ENCODE results near the gene VEGFA. TPM values are rescaled to one million over a fixed set of nuclear protein-coding genes. Genes with fewer than 3 reads are reported as not detected.

The VEGFA gene
- total RNA-seq, 4 donors from 2014 or later, result 510 to 1,437 (median 630) TPM

DNA sequence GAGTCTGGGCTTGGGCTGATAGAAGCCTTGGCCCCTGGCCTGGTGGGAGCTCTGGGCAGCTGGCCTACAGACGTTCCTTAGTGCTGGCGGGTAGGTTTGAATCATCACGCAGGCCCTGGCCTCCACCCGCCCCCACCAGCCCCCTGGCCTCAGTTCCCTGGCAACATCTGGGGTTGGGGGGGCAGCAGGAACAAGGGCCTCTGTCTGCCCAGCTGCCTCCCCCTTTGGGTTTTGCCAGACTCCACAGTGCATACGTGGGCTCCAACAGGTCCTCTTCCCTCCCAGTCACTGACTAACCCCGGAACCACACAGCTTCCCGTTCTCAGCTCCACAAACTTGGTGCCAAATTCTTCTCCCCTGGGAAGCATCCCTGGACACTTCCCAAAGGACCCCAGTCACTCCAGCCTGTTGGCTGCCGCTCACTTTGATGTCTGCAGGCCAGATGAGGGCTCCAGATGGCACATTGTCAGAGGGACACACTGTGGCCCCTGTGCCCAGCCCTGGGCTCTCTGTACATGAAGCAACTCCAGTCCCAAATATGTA, 957 bp upstream of the VEGFA start:
- peaks cover 3 to 9% of the 10 kb centered on the region in 2 donors for H3K4me1 ChIP-seq
- peaks cover 5 to 23% of the 10 kb centered on the region in 2 donors for H3K36me3 ChIP-seq
- H3K9me3 ChIP-seq, result no peaks in the 10 kb centered on the region
- WGBS, 2 donors, result 45 to 72% methylated on average over 7 to 8 of the region's 8 CpGs
- peak in 1 of 2 donors; percentile 25 for DNase-seq
- no peaks in the 10 kb centered on the region for H3K27me3 ChIP-seq
- peak overlapping the region in 2 of 3 donors; percentile 25 to 98 for H3K27ac ChIP-seq
- TF ChIP-seq, protein P1, sequence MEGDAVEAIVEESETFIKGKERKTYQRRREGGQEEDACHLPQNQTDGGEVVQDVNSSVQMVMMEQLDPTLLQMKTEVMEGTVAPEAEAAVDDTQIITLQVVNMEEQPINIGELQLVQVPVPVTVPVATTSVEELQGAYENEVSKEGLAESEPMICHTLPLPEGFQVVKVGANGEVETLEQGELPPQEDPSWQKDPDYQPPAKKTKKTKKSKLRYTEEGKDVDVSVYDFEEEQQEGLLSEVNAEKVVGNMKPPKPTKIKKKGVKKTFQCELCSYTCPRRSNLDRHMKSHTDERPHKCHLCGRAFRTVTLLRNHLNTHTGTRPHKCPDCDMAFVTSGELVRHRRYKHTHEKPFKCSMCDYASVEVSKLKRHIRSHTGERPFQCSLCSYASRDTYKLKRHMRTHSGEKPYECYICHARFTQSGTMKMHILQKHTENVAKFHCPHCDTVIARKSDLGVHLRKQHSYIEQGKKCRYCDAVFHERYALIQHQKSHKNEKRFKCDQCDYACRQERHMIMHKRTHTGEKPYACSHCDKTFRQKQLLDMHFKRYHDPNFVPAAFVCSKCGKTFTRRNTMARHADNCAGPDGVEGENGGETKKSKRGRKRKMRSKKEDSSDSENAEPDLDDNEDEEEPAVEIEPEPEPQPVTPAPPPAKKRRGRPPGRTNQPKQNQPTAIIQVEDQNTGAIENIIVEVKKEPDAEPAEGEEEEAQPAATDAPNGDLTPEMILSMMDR (IDR thresholded peaks at IDR 0.05), result no peak
- no peak for TF ChIP-seq POLR2A (IDR thresholded peaks at IDR 0.05)
- no peak overlapping the region for H3K4me3 ChIP-seq (replicated peaks in 1 of 3)
- intact Hi-C loops (cut with DNase I), result loop anchor here (2.0 to 5.0 kb wide), 3 partner anchors 102 to 312 kb away; no protein-coding TSS in a partner anchor

DNA sequence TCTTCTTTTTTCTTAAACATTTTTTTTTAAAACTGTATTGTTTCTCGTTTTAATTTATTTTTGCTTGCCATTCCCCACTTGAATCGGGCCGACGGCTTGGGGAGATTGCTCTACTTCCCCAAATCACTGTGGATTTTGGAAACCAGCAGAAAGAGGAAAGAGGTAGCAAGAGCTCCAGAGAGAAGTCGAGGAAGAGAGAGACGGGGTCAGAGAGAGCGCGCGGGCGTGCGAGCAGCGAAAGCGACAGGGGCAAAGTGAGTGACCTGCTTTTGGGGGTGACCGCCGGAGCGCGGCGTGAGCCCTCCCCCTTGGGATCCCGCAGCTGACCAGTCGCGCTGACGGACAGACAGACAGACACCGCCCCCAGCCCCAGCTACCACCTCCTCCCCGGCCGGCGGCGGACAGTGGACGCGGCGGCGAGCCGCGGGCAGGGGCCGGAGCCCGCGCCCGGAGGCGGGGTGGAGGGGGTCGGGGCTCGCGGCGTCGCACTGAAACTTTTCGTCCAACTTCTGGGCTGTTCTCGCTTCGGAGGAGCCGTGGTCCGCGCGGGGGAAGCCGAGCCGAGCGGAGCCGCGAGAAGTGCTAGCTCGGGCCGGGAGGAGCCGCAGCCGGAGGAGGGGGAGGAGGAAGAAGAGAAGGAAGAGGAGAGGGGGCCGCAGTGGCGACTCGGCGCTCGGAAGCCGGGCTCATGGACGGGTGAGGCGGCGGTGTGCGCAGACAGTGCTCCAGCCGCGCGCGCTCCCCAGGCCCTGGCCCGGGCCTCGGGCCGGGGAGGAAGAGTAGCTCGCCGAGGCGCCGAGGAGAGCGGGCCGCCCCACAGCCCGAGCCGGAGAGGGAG, 580 bp downstream of the VEGFA start:
- peak; percentile 71 to 76 for DNase-seq
- WGBS, 2 donors, result 0% methylated on average over 35 to 68 of the region's 84 CpGs
- Histone ChIP-seq H3K4me3 (replicated peaks in 1 of 3) (peak overlapping the region; percentile 74 to 100 (median 83)), H3K27me3 (no peaks in the 10 kb centered on the region), H3K9me3 (no peaks in the 10 kb centered on the region), H3K27ac (peak overlapping the region; percentile 93 to 98 (median 93)), H3K36me3 (peaks cover 12 to 29% of the 10 kb centered on the region in 2 donors), H3K4me1 (peaks cover 13 to 17% of the 10 kb centered on the region in 2 donors)
- TF ChIP-seq, protein P1 (IDR thresholded peaks at IDR 0.05), result no peak
- TF ChIP-seq POLR2A (IDR thresholded peaks at IDR 0.05), result no peak
- intact Hi-C loops (cut with DNase I), result loop anchor here (5.0 kb wide), 1 partner anchor 232 kb away; no protein-coding TSS in a partner anchor

DNA sequence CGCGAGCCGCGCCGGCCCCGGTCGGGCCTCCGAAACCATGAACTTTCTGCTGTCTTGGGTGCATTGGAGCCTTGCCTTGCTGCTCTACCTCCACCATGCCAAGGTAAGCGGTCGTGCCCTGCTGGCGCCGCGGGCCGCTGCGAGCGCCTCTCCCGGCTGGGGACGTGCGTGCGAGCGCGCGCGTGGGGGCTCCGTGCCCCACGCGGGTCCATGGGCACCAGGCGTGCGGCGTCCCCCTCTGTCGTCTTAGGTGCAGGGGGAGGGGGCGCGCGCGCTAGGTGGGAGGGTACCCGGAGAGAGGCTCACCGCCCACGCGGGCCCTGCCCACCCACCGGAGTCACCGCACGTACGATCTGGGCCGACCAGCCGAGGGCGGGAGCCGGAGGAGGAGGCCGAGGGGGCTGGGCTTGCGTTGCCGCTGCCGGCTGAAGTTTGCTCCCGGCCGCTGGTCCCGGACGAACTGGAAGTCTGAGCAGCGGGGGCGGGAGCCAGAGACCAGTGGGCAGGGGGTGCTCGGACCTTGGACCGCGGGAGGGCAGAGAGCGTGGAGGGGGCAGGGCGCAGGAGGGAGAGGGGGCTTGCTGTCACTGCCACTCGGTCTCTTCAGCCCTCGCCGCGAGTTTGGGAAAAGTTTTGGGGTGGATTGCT, 1.3 kb downstream of the VEGFA start:
- Histone ChIP-seq H3K4me3 (replicated peaks in 1 of 3) (peak overlapping the region; percentile 74 to 100 (median 83)), H3K27me3 (no peaks in the 10 kb centered on the region), H3K4me1 (peaks cover 21 to 25% of the 10 kb centered on the region in 2 donors), H3K27ac (peak overlapping the region; percentile 93 to 98 (median 93)), H3K36me3 (peaks cover 15 to 29% of the 10 kb centered on the region in 2 donors), H3K9me3 (no peaks in the 10 kb centered on the region)
- DNase-seq, result peak; percentile 37 to 45
- peak in 1 of 2 donors; percentile 47 for TF ChIP-seq POLR2A (IDR thresholded peaks at IDR 0.05)
- TF ChIP-seq, protein P1 (IDR thresholded peaks at IDR 0.05), result peak in 1 of 6 experiments; percentile 2
- intact Hi-C loops (cut with DNase I), result loop anchor here (5.0 kb wide), 1 partner anchor 231 kb away; no protein-coding TSS in a partner anchor
- WGBS, 2 donors, result 0 to 2% methylated on average over 5 to 10 of the region's 66 CpGs

DNA sequence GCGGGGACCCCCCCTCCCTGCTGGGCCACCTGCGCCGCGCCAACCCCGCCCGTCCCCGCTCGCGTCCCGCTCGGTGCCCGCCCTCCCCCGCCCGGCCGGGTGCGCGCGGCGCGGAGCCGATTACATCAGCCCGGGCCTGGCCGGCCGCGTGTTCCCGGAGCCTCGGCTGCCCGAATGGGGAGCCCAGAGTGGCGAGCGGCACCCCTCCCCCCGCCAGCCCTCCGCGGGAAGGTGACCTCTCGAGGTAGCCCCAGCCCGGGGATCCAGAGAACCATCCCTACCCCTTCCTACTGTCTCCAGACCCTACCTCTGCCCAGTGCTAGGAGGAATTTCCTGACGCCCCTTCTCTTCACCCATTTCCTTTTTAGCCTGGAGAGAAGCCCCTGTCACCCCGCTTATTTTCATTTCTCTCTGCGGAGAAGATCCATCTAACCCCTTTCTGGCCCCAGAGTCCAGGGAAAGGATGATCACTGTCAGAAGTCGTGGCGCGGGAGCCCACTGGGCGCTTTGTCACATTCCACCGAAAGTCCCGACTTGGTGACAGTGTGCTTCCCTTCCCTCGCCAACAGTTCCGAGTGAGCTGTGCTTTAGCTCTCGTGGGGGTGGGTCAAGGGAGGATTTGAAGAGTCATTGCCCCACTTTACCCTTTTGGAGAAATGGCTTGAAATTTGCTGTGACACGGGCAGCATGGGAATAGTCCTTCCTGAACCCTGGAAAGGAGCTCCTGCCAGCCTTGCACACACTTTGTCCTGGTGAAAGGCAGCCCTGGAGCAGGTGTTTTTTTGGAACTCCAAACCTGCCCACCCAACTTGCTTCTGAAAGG, 2.1 kb downstream of the VEGFA start:
- intact Hi-C loops (cut with DNase I), result loop anchor here (5.0 kb wide), 1 partner anchor 230 kb away; no protein-coding TSS in a partner anchor
- TF ChIP-seq, protein P1 (IDR thresholded peaks at IDR 0.05), result no peak
- DNase-seq, result peak; percentile 36 to 52
- Histone ChIP-seq H3K27me3 (no peaks in the 10 kb centered on the region), H3K27ac (peak overlapping the region; percentile 93 to 98 (median 93)), H3K9me3 (no peaks in the 10 kb centered on the region), H3K4me1 (peaks cover 28 to 32% of the 10 kb centered on the region in 2 donors), H3K4me3 (replicated peaks in 1 of 3) (peak overlapping the region; percentile 74 to 100 (median 83)), H3K36me3 (peaks cover 21 to 32% of the 10 kb centered on the region in 2 donors)
- 4 to 5% methylated on average over 13 to 14 of the region's 48 CpGs for WGBS, 2 donors
